GM10248 (cell line): ENCODE measurements around the gene SELENOP.
"Not testable (repeated sequence)": the region's sequence is repeated elsewhere in the genome, so short reads cannot be mapped to it uniquely, and the experiment has no call there.

ENCODE experiments used
- CTCF ChIA-PET: fragments of 300-600 bp; sonication (Branson Sonifier 250); formaldehyde crosslinking; extraction: SDS; loops from one replicate; lab custom pipeline; 2021; ENCODE audit warnings: antibody characterized with exemption; lab: Yijun Ruan, JAX
- POLR2A ChIA-PET: fragments of 350-650 bp; sonication (Branson Sonifier 250); formaldehyde crosslinking; extraction: SDS; loops from one replicate; lab custom pipeline; 2020; ENCODE audit warnings: antibody characterized with exemption; lab: Yijun Ruan, JAX
- DNase-seq: peaks from one replicate; pipeline ENCODE4 v3.0.0; 2012; ENCODE audit errors: extremely low spot score
- TF ChIP-seq, protein P1 (sequence below): IDR thresholded peaks from 2 replicates; pipeline ENCODE4 v1.5.1; 2012; ENCODE audit warnings: mild to moderate bottlenecking, low read depth; ENCODE audit errors: extremely low read depth, missing control alignments, control extremely low read depth

Gene SELENOP

DNA sequence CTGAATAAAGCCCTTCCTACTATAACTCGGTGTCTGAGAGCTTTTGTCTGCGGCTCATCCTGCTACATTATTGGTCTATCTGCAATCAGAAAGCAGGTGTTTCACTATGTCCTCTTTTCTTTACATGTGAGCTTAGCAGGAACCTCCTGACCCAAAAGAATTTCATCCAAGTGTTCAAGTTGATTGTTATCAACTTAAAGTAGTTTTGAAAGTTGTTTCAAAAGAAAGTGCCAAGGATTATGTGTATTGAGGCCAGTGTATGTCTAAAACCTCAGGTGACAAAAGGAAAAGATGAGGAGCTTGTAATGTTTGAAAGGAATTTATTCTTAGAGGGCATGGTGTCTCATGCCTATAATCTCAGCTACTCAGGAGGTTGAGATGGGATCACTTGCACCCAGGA, 8.1 kb upstream of the SELENOP start:
- no peak for DNase-seq
- POLR2A ChIA-PET, result no interaction called here
- TF ChIP-seq, protein P1, sequence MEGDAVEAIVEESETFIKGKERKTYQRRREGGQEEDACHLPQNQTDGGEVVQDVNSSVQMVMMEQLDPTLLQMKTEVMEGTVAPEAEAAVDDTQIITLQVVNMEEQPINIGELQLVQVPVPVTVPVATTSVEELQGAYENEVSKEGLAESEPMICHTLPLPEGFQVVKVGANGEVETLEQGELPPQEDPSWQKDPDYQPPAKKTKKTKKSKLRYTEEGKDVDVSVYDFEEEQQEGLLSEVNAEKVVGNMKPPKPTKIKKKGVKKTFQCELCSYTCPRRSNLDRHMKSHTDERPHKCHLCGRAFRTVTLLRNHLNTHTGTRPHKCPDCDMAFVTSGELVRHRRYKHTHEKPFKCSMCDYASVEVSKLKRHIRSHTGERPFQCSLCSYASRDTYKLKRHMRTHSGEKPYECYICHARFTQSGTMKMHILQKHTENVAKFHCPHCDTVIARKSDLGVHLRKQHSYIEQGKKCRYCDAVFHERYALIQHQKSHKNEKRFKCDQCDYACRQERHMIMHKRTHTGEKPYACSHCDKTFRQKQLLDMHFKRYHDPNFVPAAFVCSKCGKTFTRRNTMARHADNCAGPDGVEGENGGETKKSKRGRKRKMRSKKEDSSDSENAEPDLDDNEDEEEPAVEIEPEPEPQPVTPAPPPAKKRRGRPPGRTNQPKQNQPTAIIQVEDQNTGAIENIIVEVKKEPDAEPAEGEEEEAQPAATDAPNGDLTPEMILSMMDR, result no peak
- CTCF ChIA-PET, result interaction anchor here (1.3 to 1.4 kb wide), 2 partner anchors 16 to 72 kb away, joined by 3 to 4 read pairs; no protein-coding TSS in a partner anchor

DNA sequence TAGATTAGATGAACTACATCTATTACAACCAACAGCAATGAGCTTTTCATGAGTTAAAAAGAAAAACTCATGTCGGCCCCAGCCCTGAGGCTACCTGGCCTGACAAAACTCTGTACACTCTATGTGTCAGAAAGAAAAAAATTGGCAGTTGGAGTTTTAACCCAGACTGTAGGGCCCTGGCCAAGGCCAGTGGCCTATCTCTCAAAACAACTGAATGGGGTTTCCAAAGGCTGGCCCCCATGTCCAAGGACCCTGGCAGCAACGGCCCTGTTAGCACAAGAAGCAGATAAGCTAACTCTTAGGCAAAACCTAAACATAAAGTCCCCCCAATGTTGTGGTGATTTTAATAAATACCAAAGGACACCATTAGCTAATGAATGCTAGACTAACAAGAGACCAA, 4.9 kb upstream of the SELENOP start:
- POLR2A ChIA-PET, CTCF ChIA-PET: not testable (repeated sequence)

DNA sequence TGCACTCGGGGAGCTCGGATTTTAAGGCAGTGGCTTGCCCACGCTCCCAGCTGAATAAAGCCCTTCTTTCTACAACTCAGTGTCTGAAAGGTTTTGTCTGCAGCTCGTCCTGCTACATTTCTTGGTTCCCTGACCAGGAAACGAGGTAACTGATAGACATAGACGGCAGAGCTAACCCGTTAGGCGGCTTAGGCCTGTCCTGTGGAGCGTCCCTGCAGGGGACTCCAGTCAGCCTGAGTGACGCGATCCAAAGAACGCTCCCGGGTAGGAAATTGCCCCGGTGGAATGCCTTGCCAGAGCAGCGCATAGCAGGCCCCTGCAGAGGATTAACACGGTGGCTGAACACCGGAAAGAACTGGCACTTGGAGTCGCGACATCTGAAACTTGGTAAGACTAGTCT, 1.8 kb upstream of the SELENOP start:
- POLR2A ChIA-PET, result no interaction called here
- DNase-seq, result no peak
- CTCF ChIA-PET, result no interaction called here
- TF ChIP-seq, protein P1, result no peak

More for the DNA sequence above, 4.9 kb upstream of the SELENOP start:
- DNase-seq, result not testable (repeated sequence)

DNA sequence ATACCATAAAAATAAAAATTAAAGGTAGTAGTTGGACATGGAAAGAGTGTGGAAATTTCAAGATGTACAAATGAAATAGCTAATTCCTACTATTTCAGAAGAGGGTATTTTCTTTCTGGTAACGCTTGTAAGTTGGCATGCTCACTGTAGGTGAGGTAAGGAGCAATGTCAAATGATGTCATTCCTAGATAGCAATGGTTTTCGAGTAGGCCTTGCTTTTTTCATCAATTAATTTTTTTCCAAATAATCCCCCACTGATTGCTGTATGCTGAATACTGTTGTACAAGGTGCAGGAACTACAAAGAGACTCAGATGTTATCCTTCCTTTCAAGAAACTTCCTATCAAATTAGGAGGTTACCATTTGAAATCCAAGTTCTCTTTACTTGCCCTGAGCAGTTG, 928 bp upstream of the SELENOP start:
- DNase-seq, result no peak
- ChIA-PET POLR2A (no interaction called here), CTCF (no interaction called here)
- TF ChIP-seq, protein P1, result no peak

DNA sequence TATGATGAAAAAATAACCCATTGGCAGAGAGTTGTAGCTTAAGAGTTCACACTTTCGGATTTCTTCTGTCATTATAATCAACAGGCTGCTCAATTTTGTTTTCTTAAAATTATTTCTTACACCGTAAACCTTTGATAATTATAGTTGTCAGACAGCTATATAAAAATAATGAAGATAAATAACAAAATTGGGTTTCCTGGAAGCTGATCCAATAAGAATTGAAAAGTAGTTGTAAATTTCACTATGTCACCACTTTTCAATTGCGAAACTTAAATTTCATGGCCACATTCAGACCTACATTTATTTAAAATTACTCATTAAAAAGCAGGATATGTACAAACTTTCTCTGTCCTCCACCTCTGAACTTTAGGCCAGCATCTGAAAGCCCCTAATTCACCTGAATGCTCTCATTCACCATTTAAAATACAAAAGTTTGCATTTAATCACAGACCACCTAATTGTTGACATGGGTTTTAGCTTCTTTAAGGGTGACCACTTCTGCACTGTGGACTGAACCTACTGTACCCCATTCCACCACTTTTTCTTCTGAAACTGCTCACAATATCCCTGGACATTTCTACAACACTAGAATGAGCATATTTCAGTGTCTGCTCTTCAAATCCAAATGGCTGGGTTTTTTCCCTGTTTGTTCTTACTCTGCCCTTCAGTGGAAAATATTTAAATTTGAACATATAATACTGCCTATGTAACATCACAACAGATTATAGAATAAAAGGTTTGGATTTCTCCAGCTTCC, 680 bp downstream of the SELENOP start:
- ChIA-PET CTCF (interaction anchor here (1.1 to 1.3 kb wide), 2 partner anchors 10 to 31 kb away, joined by 3 to 6 read pairs; no protein-coding TSS in a partner anchor), POLR2A (no interaction called here)
- no peak for DNase-seq
- TF ChIP-seq, protein P1, result no peak

DNA sequence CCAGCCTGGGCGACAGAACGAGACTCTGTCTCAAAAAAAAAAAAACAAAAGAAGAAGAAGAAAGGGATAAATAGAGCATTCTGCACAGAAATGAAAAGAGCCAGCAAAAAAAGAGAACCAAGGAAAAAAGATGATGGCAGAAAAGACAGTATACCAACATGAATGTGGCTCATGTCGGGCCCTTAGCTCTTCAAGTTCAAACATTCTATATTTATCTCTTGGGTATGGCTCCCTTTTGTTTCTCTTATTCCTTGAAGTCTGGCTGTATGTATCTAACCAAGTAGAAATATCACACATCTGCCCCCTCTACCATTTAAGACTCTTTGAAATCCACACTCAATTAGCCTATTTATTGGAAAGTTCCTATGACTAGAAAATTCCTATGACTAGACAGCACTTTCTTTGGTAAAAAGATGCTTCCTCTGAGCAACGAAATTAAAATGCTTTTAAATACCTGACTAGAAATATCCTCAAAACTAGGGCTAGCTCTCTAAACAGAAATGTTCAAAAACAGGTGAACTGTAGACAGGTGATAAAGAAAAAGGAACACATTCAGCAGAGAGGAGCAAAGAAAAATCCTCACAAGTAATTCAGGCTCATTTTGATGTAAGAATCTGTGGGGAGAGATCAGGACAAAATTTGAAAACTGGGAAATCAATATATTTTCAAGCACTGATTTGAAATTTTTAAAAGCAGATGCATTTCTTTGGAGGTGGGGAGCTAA, 2.6 kb downstream of the SELENOP start:
- no peak for DNase-seq
- CTCF ChIA-PET, result no interaction called here
- POLR2A ChIA-PET, result no interaction called here
- TF ChIP-seq, protein P1, result no peak
